Lung (tissue), 12 donors: ENCODE measurements around the gene MDFI. TPM values are rescaled to one million over a fixed set of nuclear protein-coding genes. Genes with fewer than 3 reads are reported as not detected.

Source experiments
- ATAC-seq: fragments of 200-7000 bp; cut with Tn5 transposase; one replicate; pipeline ENCODE4 v1.9.1; 2020; ENCODE audit warnings: moderate number of reproducible peaks; ENCODE audit not compliant: insufficient read depth, low FRiP score
- DNase-seq, 3 donors: peaks; one replicate each; pipeline ENCODE4 v3.0.0-alpha.2; 2013 to 2017
- H3K27ac ChIP-seq, 2 donors: one replicate each; pipeline ENCODE4 v1.5.1; 2013; ENCODE audit warnings: mild to moderate bottlenecking in 2 of 2, moderate library complexity in 2 of 2, control low read depth in 1 of 2, inconsistent platforms in 1 of 2, low read depth in 1 of 2, low read length in 1 of 2
- H3K27me3 ChIP-seq, 3 donors: one replicate each; pipeline ENCODE4 v1.5.1; 2013; ENCODE audit warnings: low read length in 2 of 3; ENCODE audit not compliant: control insufficient read depth in 3 of 3, insufficient read depth in 3 of 3
- H3K36me3 ChIP-seq, 4 donors: one replicate each; pipeline ENCODE4 v1.5.1; 2013; ENCODE audit warnings: low read length in 4 of 4, mild to moderate bottlenecking in 1 of 4, moderate library complexity in 1 of 4; ENCODE audit not compliant: control insufficient read depth in 4 of 4, insufficient read depth in 4 of 4
- H3K4me1 ChIP-seq, 5 donors: one replicate each; pipeline ENCODE4 v1.5.1; 2013; ENCODE audit warnings: low read length in 5 of 5, mild to moderate bottlenecking in 2 of 5, moderate library complexity in 1 of 5; ENCODE audit not compliant: control insufficient read depth in 5 of 5, insufficient read depth in 5 of 5
- H3K4me3 ChIP-seq: one replicate; pipeline ENCODE4 v1.5.1; 2013; ENCODE audit warnings: mild to moderate bottlenecking, control low read depth, moderate library complexity
- H3K9ac ChIP-seq, 2 donors: one replicate each; pipeline ENCODE4 v1.5.1; 2013; ENCODE audit warnings: low read length in 2 of 2, control low read depth in 1 of 2; ENCODE audit not compliant: insufficient read depth in 1 of 2
- H3K9me3 ChIP-seq, 4 donors: one replicate each; pipeline ENCODE4 v1.5.1; 2013; ENCODE audit warnings: low read length in 3 of 4, mild to moderate bottlenecking in 1 of 4, moderate library complexity in 1 of 4; ENCODE audit not compliant: control insufficient read depth in 4 of 4, insufficient read depth in 3 of 4
- WGBS, 2 donors: extraction: QIAGEN DNeasy Blood & Tissue Kit; methylation state at CpG; one replicate each; pipeline ENCODE4 v1.1.7; 2013; 5-methylcytosine and 5-hydroxymethylcytosine counted together
- polyA plus RNA-seq, 2 donors: library from polyadenylated mRNA; stranded (reverse); fragments of 200-250 nt; gene quantifications; one replicate each; pipeline ENCODE4 v1.2.1, GENCODE V29; 2013
- total RNA-seq, 2 donors: library from RNA; depleted of rRNA in 1 of 2; stranded (reverse); fragments of >200 nt in 1 of 2; gene quantifications; one replicate each; pipeline ENCODE4 v1.2.1, GENCODE V29; 2014 to 2021
- TF ChIP-seq, protein P1 (sequence below): IDR thresholded peaks from 2 replicates; pipeline ENCODE4 v1.5.1; 2012; ENCODE audit warnings: mild to moderate bottlenecking; ENCODE audit errors: control extremely low read depth, extremely low read depth
- donor health status: control.
- donor health status: control.
- donor health status: Bipolar disorder and iron deficiency.
- donor health status: healthy.
- donor health status: DM: yes; HTN: yes; CAD: no.

MDFI gene
- total and polyA plus RNA-seq, 4 donors = 16.4 to 36.4 (median 21.9) TPM

DNA sequence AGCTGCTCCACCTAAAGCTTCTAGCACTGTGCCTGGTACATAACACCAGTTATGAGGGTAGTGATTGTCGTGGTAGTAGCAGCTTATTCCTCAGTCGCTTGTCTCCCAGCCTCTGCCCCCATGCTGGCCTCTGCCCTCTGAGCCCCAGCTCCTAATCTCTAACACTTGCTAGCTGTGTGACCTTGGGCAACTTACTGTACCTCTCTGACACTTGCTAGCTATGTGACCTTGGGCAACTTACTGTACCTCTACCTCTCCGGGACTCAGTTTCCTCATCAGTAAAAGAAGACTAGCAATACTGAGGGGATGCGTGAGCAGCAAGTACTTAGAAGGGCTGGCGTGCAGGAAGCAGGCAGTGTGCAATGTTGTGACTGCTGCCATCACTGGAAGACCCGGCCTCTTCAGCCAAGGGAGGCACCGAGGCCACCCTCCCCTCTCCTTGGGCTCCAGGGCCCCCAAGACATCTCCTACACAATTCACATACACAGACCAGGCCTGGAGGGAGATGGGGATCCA is 9.9 kb downstream of the MDFI start:
- H3K36me3 ChIP-seq = peaks cover 0 to 67% (median 21%) of the 10 kb centered on the region in 4 donors
- H3K9ac ChIP-seq = no peak overlapping the region
- ATAC-seq (no peak), DNase-seq (no peak)
- no peak overlapping the region for H3K27ac ChIP-seq
- TF ChIP-seq, protein P1, sequence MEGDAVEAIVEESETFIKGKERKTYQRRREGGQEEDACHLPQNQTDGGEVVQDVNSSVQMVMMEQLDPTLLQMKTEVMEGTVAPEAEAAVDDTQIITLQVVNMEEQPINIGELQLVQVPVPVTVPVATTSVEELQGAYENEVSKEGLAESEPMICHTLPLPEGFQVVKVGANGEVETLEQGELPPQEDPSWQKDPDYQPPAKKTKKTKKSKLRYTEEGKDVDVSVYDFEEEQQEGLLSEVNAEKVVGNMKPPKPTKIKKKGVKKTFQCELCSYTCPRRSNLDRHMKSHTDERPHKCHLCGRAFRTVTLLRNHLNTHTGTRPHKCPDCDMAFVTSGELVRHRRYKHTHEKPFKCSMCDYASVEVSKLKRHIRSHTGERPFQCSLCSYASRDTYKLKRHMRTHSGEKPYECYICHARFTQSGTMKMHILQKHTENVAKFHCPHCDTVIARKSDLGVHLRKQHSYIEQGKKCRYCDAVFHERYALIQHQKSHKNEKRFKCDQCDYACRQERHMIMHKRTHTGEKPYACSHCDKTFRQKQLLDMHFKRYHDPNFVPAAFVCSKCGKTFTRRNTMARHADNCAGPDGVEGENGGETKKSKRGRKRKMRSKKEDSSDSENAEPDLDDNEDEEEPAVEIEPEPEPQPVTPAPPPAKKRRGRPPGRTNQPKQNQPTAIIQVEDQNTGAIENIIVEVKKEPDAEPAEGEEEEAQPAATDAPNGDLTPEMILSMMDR = no peak
- H3K27me3 ChIP-seq = no peaks in the 10 kb centered on the region
- 87 to 89% methylated on average over 7 of the region's 7 CpGs for WGBS, 2 donors
- no peak overlapping the region for H3K4me3 ChIP-seq
- H3K4me1 ChIP-seq = peaks cover 0 to 73% (median 31%) of the 10 kb centered on the region in 5 donors
- no peaks in the 10 kb centered on the region for H3K9me3 ChIP-seq

DNA sequence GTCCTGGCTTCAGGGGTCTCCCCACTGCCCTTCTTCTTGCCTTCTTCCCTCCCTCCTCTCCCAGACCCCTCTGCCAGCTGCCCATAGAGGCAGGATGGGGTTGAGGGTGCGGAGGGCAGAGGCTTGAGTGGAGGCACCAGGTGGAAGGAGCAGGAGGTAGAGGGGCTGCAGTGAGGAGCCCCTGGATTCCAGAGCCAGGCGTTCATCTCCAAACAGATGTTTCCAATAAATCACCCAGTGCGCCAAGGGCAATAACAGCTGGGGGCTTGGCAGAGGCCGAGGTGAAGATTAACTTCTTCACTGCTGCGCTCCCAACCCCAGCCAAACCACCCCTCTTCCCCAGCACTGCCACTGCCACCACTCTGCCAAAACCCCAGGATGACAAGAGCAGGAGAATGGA is 10.7 kb downstream of the MDFI start:
- TF ChIP-seq, protein P1 = no peak
- ATAC-seq (no peak), DNase-seq (peak; percentile 67 to 75 (median 73))
- Histone ChIP-seq H3K9me3 (no peaks in the 10 kb centered on the region), H3K27me3 (no peaks in the 10 kb centered on the region), H3K36me3 (peaks cover 0 to 71% (median 20%) of the 10 kb centered on the region in 4 donors), H3K9ac (no peak overlapping the region), H3K4me3 (no peak overlapping the region), H3K4me1 (peaks cover 0 to 71% (median 29%) of the 10 kb centered on the region in 5 donors), H3K27ac (no peak overlapping the region)
- 79 to 81% methylated on average over 5 of the region's 5 CpGs for WGBS, 2 donors

DNA sequence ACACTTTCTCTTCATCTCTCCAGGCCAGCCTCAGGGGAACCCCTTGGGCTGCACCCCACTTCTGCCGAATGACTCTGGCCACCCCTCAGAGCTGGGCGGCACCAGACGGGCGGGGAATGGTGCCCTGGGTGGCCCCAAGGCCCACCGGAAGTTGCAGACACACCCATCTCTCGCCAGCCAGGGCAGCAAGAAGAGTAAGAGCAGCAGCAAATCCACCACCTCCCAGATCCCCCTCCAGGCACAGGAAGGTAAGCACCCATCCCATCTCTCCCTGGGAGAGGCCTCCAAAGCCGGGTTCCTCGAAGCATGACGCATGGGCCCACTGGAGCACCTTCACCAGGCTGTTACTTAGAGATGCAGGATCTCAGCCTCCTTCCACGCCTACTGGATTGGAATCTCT is 11.3 kb downstream of the MDFI start:
- Histone ChIP-seq H3K4me3 (no peak overlapping the region), H3K27ac (no peak overlapping the region), H3K27me3 (no peaks in the 10 kb centered on the region), H3K4me1 (peaks cover 0 to 69% (median 23%) of the 10 kb centered on the region in 5 donors), H3K9me3 (no peaks in the 10 kb centered on the region), H3K9ac (no peak overlapping the region), H3K36me3 (peaks cover 0 to 71% (median 19%) of the 10 kb centered on the region in 4 donors)
- TF ChIP-seq, protein P1 = no peak
- DNase-seq = no peak
- WGBS, 2 donors = 78 to 84% methylated on average over 9 to 10 of the region's 10 CpGs
- no peak for ATAC-seq

DNA sequence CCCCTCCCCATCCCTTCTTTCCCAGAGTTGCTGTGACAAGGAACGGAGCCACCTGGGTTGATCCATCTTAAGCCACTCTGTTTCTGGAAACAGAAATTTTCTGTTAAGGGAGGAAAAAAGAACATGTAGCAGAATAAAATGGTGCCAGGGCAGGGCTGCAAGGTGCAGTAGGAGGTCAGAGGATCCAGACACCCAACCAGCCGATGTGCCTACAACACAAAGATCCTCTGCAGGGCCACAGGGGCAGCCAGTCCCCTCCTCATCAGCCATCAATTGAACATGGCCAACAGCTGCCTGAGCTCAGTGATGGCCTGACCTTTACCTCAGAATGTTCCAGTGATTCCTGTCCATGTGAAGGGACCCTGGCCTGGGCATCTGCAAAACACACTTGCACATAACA is 11.9 kb downstream of the MDFI start:
- H3K27me3 ChIP-seq = no peaks in the 10 kb centered on the region
- H3K4me1 ChIP-seq = peaks cover 0 to 69% (median 19%) of the 10 kb centered on the region in 5 donors
- H3K27ac ChIP-seq = no peak overlapping the region
- peaks cover 0 to 66% (median 19%) of the 10 kb centered on the region in 4 donors for H3K36me3 ChIP-seq
- DNase-seq (no peak), ATAC-seq (no peak)
- WGBS, 2 donors = 95 to 97% methylated on average over 2 of the region's 2 CpGs
- no peak overlapping the region for H3K4me3 ChIP-seq
- no peaks in the 10 kb centered on the region for H3K9me3 ChIP-seq
- no peak overlapping the region for H3K9ac ChIP-seq
- TF ChIP-seq, protein P1 = no peak
